Neural cell (in vitro differentiated cells): Measurements from ENCODE around the gene PMIS2. TPM values are rescaled to one million over a fixed set of nuclear protein-coding genes. Genes with fewer than 3 reads are reported as not detected.

Source experiments
- H2AFZ ChIP-seq: fragments of 200-600, 300-800 bp; sonication (generic), shearing (Covaris generic); 2 replicates; pipeline ENCODE4 v1.6.0; 2014; ENCODE audit warnings: low read depth, mild to moderate bottlenecking, antibody characterized with exemption, low read length, moderate library complexity
- H3F3A ChIP-seq: fragments of 200-600 bp; shearing (Covaris generic); 2 replicates; pipeline ENCODE4 v1.6.1; 2016; ENCODE audit warnings: mild to moderate bottlenecking, moderate library complexity, mixed read lengths, antibody characterized with exemption, low read length; ENCODE audit not compliant: insufficient read depth, poor library complexity, severe bottlenecking
- H3K27ac ChIP-seq: fragments of 200-600, 300-800 bp; sonication (generic), shearing (Covaris generic); 2 replicates; pipeline ENCODE4 v1.5.1; 2014; ENCODE audit warnings: mild to moderate bottlenecking, low read length, moderate library complexity
- H3K27me3 ChIP-seq: fragments of 300-800, 200-600 bp; sonication (generic), shearing (Covaris generic); 2 replicates; pipeline ENCODE4 v1.6.0; 2014; ENCODE audit warnings: mild to moderate bottlenecking, low read depth, low read length, moderate library complexity; ENCODE audit not compliant: insufficient read depth
- H3K36me3 ChIP-seq: fragments of 300-800, 200-600 bp; sonication (generic), shearing (Covaris generic); 2 replicates; pipeline ENCODE4 v1.5.1; 2014; ENCODE audit warnings: mild to moderate bottlenecking, antibody characterized with exemption, low read length, moderate library complexity; ENCODE audit not compliant: insufficient read depth
- H3K4me2 ChIP-seq: fragments of 300-800, 200-600 bp; sonication (generic), shearing (Covaris generic); 2 replicates; pipeline ENCODE4 v1.6.0; 2014; ENCODE audit warnings: mild to moderate bottlenecking, low read length
- H3K4me3 ChIP-seq: fragments of 300-800, 200-600 bp; sonication (generic), shearing (Covaris generic); 2 replicates; pipeline ENCODE4 v1.5.1; 2014; ENCODE audit warnings: mild to moderate bottlenecking, low read length, moderate library complexity
- H3K79me2 ChIP-seq: fragments of 200-600 bp; shearing (Covaris generic); replicated peaks from 2 replicates; pipeline ENCODE4 v1.6.0; 2014; ENCODE audit warnings: mild to moderate bottlenecking, low read length, moderate library complexity; ENCODE audit not compliant: insufficient read depth
- H3K9ac ChIP-seq: fragments of 300-800, 200-600 bp; sonication (generic), shearing (Covaris generic); 2 replicates; pipeline ENCODE4 v1.6.1; 2016; ENCODE audit warnings: mild to moderate bottlenecking, low read length, mixed read lengths
- H3K9me2 ChIP-seq: fragments of 200-600 bp; shearing (Covaris generic); 2 replicates; pipeline ENCODE4 v1.6.1; 2016; ENCODE audit warnings: mild to moderate bottlenecking, low read length, mixed read lengths; ENCODE audit not compliant: insufficient read depth
- H3K9me3 ChIP-seq: fragments of 200-600, 300-800 bp; sonication (generic), shearing (Covaris generic); 2 replicates; pipeline ENCODE4 v1.6.1; 2016; ENCODE audit warnings: mild to moderate bottlenecking, mixed run types, low read length, moderate library complexity, mixed read lengths
- H4K20me1 ChIP-seq: fragments of 200-600 bp; shearing (Covaris generic); 2 replicates; pipeline ENCODE4 v1.6.1; 2016; ENCODE audit warnings: mild to moderate bottlenecking, mixed run types; ENCODE audit not compliant: insufficient read depth
- EP300 ChIP-seq: fragments of 450-650 bp; conservative IDR thresholded peaks from 2 replicates; pipeline ENCODE4 v1.6.1; 2014; ENCODE audit warnings: antibody characterized with exemption, mild to moderate bottlenecking, moderate library complexity; ENCODE audit not compliant: poor library complexity, severe bottlenecking
- EZH2 ChIP-seq: fragments of 200-600, 300-800 bp; shearing (Covaris generic), sonication (generic); IDR thresholded peaks from 2 replicates; pipeline ENCODE4 v1.6.1; 2014; ENCODE audit warnings: antibody characterized with exemption, low read length, borderline replicate concordance, mild to moderate bottlenecking; ENCODE audit not compliant: insufficient read depth, poor library complexity, severe bottlenecking
- MXI1 ChIP-seq: fragments of 450-650 bp; conservative IDR thresholded peaks from 2 replicates; pipeline ENCODE4 v1.6.1; 2014; ENCODE audit warnings: antibody characterized with exemption, mild to moderate bottlenecking; ENCODE audit not compliant: poor library complexity, severe bottlenecking
- POLR2AphosphoS5 ChIP-seq: IDR thresholded peaks from 2 replicates; pipeline ENCODE4 v1.6.1; 2012
- RAD21 ChIP-seq: fragments of 450-650 bp; conservative IDR thresholded peaks from 2 replicates; pipeline ENCODE4 v1.6.1; 2014; ENCODE audit warnings: antibody characterized with exemption, mild to moderate bottlenecking, moderate library complexity
- SMC3 ChIP-seq: fragments of 450-650 bp; conservative IDR thresholded peaks from 2 replicates; pipeline ENCODE4 v1.6.1; 2014; ENCODE audit warnings: antibody characterized with exemption, mild to moderate bottlenecking, moderate library complexity; ENCODE audit not compliant: poor library complexity
- TAF1 ChIP-seq: IDR thresholded peaks from 2 replicates; pipeline ENCODE4 v1.6.1; 2012; ENCODE audit warnings: low read depth
- polyA plus RNA-seq: library from polyadenylated mRNA; depleted of rRNA; stranded (reverse); fragments of >200 nt; gene quantifications from 2 replicates; pipeline ENCODE4 v1.2.3, GENCODE V29; 2014
- TF ChIP-seq, protein P1 (sequence below): IDR thresholded peaks from 2 replicates; pipeline ENCODE4 v1.6.1; 2012; ENCODE audit warnings: borderline replicate concordance
- TF ChIP-seq, protein P2 (sequence below): fragments of 450-650 bp; IDR thresholded peaks from 2 replicates; pipeline ENCODE4 v1.5.1; 2014; ENCODE audit warnings: antibody characterized with exemption, mild to moderate bottlenecking, moderate library complexity; ENCODE audit not compliant: poor library complexity, severe bottlenecking

Gene PMIS2
- polyA plus RNA-seq, 1 donor from 2014 or later = not detected

- no peaks in the 10 kb centered on the region for H3K36me3 ChIP-seq
- no peaks in the 10 kb centered on the region for H3K79me2 ChIP-seq
- H3K27me3 ChIP-seq = peaks cover 6% of the 10 kb centered on the region
- H3K4me3 ChIP-seq = no peak overlapping the region
- no peak overlapping the region for H2AFZ ChIP-seq
- H3K27ac ChIP-seq = no peak overlapping the region
- TF ChIP-seq EZH2 (no peak), TAF1 (no peak), SMC3 (no peak), EP300 (no peak), MXI1 (no peak), POLR2AphosphoS5 (no peak), RAD21 (no peak)
- TF ChIP-seq, protein P1, sequence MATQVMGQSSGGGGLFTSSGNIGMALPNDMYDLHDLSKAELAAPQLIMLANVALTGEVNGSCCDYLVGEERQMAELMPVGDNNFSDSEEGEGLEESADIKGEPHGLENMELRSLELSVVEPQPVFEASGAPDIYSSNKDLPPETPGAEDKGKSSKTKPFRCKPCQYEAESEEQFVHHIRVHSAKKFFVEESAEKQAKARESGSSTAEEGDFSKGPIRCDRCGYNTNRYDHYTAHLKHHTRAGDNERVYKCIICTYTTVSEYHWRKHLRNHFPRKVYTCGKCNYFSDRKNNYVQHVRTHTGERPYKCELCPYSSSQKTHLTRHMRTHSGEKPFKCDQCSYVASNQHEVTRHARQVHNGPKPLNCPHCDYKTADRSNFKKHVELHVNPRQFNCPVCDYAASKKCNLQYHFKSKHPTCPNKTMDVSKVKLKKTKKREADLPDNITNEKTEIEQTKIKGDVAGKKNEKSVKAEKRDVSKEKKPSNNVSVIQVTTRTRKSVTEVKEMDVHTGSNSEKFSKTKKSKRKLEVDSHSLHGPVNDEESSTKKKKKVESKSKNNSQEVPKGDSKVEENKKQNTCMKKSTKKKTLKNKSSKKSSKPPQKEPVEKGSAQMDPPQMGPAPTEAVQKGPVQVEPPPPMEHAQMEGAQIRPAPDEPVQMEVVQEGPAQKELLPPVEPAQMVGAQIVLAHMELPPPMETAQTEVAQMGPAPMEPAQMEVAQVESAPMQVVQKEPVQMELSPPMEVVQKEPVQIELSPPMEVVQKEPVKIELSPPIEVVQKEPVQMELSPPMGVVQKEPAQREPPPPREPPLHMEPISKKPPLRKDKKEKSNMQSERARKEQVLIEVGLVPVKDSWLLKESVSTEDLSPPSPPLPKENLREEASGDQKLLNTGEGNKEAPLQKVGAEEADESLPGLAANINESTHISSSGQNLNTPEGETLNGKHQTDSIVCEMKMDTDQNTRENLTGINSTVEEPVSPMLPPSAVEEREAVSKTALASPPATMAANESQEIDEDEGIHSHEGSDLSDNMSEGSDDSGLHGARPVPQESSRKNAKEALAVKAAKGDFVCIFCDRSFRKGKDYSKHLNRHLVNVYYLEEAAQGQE = no peak
- TF ChIP-seq, protein P2, sequence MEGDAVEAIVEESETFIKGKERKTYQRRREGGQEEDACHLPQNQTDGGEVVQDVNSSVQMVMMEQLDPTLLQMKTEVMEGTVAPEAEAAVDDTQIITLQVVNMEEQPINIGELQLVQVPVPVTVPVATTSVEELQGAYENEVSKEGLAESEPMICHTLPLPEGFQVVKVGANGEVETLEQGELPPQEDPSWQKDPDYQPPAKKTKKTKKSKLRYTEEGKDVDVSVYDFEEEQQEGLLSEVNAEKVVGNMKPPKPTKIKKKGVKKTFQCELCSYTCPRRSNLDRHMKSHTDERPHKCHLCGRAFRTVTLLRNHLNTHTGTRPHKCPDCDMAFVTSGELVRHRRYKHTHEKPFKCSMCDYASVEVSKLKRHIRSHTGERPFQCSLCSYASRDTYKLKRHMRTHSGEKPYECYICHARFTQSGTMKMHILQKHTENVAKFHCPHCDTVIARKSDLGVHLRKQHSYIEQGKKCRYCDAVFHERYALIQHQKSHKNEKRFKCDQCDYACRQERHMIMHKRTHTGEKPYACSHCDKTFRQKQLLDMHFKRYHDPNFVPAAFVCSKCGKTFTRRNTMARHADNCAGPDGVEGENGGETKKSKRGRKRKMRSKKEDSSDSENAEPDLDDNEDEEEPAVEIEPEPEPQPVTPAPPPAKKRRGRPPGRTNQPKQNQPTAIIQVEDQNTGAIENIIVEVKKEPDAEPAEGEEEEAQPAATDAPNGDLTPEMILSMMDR = no peak
- no peaks in the 10 kb centered on the region for H4K20me1 ChIP-seq
- no peaks in the 10 kb centered on the region for H3F3A ChIP-seq
- H3K9ac ChIP-seq = no peak overlapping the region
- H3K4me2 ChIP-seq = no peak overlapping the region
- H3K9me2 ChIP-seq = no peaks in the 10 kb centered on the region
- H3K9me3 ChIP-seq = no peaks in the 10 kb centered on the region
These were observed 33.2 kb upstream of the PMIS2 start for GRCh38 chr19:35552534-35553384.

DNA sequence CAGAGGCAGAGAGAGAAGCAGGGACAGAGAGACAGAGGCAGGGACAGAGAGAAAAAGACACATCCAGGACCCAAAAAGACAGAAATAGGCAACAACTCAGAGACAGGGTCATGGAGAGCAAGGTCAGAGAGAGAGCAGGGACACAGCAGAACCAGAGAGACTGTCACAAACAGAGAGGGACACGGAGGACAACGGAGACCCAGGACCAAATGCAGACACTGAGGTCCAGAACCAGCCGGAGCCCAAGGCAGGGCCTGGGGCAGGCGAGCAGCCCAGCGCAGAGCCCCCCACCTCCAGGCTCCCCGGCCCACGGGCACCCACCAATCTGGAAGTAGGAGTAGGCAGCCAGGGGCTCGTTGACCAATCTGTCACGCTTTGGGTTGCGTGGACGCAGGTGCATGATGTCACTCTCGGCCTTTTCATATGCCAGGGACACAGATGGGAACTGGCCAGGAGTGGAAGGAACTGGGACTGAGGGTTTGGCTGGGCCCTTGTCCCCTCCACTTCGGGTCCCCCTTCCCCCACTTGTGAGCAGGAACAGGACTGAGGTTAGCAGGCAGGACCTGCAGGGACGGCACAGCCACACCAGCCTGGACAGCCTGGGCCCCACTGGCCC lies 32.5 kb upstream of the PMIS2 start:
- H3F3A ChIP-seq = no peaks in the 10 kb centered on the region
- peaks cover 13% of the 10 kb centered on the region for H3K27me3 ChIP-seq
- no peak overlapping the region for H3K4me3 ChIP-seq
- no peak for TF ChIP-seq MXI1
- TF ChIP-seq, protein P2 = no peak
- no peak for TF ChIP-seq EZH2
- no peak for TF ChIP-seq TAF1
- TF ChIP-seq POLR2AphosphoS5 = no peak
- TF ChIP-seq RAD21 = no peak
- no peak overlapping the region for H3K27ac ChIP-seq
- no peaks in the 10 kb centered on the region for H3K9me2 ChIP-seq
- H3K36me3 ChIP-seq = no peaks in the 10 kb centered on the region
- no peaks in the 10 kb centered on the region for H4K20me1 ChIP-seq
- no peaks in the 10 kb centered on the region for H3K79me2 ChIP-seq
- H3K4me2 ChIP-seq = no peak overlapping the region
- no peak overlapping the region for H2AFZ ChIP-seq
- H3K9me3 ChIP-seq = no peaks in the 10 kb centered on the region
- no peak overlapping the region for H3K9ac ChIP-seq
